Neural cell (in vitro differentiated cells): ENCODE data around the gene YIPF1.

Source experiments
- RAD21 ChIP-seq: fragments of 450-650 bp; conservative IDR thresholded peaks from 2 replicates; pipeline ENCODE4 v1.6.1; 2014; ENCODE audit warnings: antibody characterized with exemption, mild to moderate bottlenecking, moderate library complexity
- REST ChIP-seq: IDR thresholded peaks from 2 replicates; pipeline ENCODE4 v1.6.1; 2012; ENCODE audit warnings: borderline replicate concordance
- TAF1 ChIP-seq: IDR thresholded peaks from 2 replicates; pipeline ENCODE4 v1.6.1; 2012; ENCODE audit warnings: low read depth
- TF ChIP-seq, protein P1 (sequence below): fragments of 450-650 bp; IDR thresholded peaks from 2 replicates; pipeline ENCODE4 v1.5.1; 2014; ENCODE audit warnings: antibody characterized with exemption, mild to moderate bottlenecking, moderate library complexity; ENCODE audit not compliant: poor library complexity, severe bottlenecking

DNA sequence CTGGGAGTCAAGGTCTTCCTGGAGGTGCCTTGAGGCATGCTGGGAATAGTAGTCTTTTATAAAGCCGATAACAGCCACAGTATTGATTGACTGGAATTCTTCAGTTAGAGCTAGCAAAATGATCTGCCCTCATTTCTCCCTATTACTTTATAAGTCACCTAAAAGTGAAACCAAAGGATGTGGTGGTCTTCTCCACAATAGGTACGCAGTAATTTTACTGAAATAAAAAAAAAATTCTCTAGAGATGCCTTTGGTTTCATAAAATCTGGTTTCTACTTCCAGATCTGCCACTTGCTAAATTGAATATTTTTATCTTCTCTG, 51.0 kb downstream of the YIPF1 start:
- TF ChIP-seq, protein P1, sequence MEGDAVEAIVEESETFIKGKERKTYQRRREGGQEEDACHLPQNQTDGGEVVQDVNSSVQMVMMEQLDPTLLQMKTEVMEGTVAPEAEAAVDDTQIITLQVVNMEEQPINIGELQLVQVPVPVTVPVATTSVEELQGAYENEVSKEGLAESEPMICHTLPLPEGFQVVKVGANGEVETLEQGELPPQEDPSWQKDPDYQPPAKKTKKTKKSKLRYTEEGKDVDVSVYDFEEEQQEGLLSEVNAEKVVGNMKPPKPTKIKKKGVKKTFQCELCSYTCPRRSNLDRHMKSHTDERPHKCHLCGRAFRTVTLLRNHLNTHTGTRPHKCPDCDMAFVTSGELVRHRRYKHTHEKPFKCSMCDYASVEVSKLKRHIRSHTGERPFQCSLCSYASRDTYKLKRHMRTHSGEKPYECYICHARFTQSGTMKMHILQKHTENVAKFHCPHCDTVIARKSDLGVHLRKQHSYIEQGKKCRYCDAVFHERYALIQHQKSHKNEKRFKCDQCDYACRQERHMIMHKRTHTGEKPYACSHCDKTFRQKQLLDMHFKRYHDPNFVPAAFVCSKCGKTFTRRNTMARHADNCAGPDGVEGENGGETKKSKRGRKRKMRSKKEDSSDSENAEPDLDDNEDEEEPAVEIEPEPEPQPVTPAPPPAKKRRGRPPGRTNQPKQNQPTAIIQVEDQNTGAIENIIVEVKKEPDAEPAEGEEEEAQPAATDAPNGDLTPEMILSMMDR: no peak
- TF ChIP-seq REST (no peak), RAD21 (no peak), TAF1 (no peak)
